H1 (cell line): ENCODE measurements around the gene PAQR7. TPM values are rescaled to one million over a fixed set of nuclear protein-coding genes. Genes with fewer than 3 reads are reported as not detected.

Source experiments
- BRCA1 ChIP-seq: IDR thresholded peaks from 2 replicates; pipeline ENCODE4 v1.6.1; 2012; ENCODE audit warnings: low read depth, low read length, improper control_type of control experiment
- JUN ChIP-seq: IDR thresholded peaks from 2 replicates; pipeline ENCODE4 v1.6.1; 2011; ENCODE audit warnings: low read depth, mild to moderate bottlenecking, improper control_type of control experiment, low read length
- RXRA ChIP-seq: IDR thresholded peaks from 2 replicates; pipeline ENCODE4 v1.6.1; 2011; ENCODE audit warnings: low read depth, mild to moderate bottlenecking, low read length, moderate library complexity; ENCODE audit not compliant: insufficient read depth
- polyA plus RNA-seq, 7 experiments: library from polyadenylated mRNA; depleted of rRNA in 3 of 7; stranded (reverse) in 5 of 7; unstranded in 2 of 7; fragments of >200 nt in 5 of 7; fragments of 200-250 nt in 2 of 7; gene quantifications; 1 replicate in 5 of 7; 2 replicates in 1 of 7; 4 replicates in 1 of 7; pipeline versions ENCODE4 v1.2.1 to v1.2.3, GENCODE V29; 2011 to 2013; ENCODE audit warnings: missing spikeins in 2 of 7, mixed read lengths in 2 of 7
- total RNA-seq: library from RNA; stranded (reverse); fragmentation: NEBNext Ultra II Directional; extraction: Animal tissue kit (Norgen Biotek cat#: 25700); gene quantifications from 2 replicates; pipeline ENCODE4 v1.2.1, GENCODE V29; 2021

PAQR7 gene
- total and polyA plus RNA-seq, 2 of the 8 experiments (the other 6 are each of a cell fraction or from before 2014, with no cell fraction given), result 7.3 to 7.4 TPM

GRCh38 chr1:25815208-25816111 lies 60.0 kb downstream of the PAQR7 start (continued):
- TF ChIP-seq RXRA (no peak), JUN (no peak), BRCA1 (no peak)
- TF ChIP-seq, all 59 proteins: peak for 0
